GM21528 (cell line): ENCODE measurements around the gene LIMS3.
"Not testable (repeated sequence)": the region's sequence is repeated elsewhere in the genome, so short reads cannot be mapped to it uniquely, and the experiment has no call there.

ENCODE experiments used
- ATAC-seq: cut with Tn5 transposase; IDR thresholded peaks from one replicate; pipeline ENCODE4 v1.9.1; 2021; ENCODE audit warnings: mild to moderate bottlenecking, moderate library complexity; ENCODE audit not compliant: unreplicated experiment, low FRiP score

LIMS3 gene

DNA sequence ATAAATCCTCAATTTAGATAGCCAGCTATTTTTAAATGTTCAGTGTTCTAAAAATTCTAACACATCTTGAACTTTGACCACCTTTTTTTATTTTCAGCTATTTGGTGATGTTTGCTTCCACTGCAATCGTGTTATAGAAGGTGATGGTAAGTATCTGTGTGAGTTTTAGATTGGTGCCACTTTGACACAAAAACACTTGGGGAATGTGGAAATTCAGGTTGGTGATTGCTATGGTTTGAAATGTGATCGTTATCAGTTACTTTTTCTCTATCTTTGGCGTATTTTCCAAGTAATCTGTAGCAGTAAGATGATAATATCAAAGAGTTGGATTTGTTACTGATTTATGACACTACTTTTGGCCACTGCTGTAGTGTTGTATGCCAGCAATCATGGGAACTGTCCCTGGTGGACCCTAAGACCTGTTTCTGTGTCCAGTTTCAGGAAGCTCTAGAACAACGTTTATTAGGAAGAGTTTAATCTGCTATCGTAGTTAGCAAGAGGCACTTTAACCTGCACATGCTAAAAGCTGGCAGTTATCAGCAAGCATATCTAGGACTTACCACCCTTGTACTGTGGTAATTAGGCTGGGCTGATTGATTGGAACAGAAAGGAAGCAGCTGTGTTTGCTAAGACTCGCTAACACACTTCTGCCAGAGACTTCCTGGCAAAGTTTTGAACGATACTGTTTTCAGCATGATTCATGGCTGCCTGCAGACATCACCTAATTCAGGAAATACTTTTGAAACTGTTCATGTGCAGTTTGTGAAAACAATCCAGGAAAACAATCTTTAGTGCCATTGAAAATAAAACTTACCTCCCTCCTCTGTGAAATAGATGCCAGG, 23.3 kb downstream of the LIMS3 start:
- ATAC-seq, result not testable (repeated sequence)

DNA sequence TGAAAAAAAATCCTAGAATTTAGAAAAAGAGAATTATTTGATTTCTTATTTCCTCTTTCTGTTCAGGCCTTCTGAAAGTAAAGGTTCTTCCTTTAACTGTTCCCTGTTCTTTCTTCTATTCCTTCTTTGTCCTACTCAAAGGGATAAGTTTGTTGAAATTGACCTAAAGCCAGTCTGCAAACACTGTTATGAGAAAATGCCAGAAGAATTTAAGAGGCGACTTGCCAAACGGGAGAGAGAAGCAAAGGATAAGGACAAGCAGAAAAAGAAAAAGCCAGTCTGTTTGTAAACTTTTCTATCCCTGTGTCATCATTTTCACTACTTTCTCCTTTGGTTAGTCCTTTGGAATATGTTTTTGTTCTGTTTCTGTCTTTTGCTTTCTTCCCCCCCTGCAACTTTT, 26.0 kb downstream of the LIMS3 start:
- ATAC-seq, result not testable (repeated sequence)

DNA sequence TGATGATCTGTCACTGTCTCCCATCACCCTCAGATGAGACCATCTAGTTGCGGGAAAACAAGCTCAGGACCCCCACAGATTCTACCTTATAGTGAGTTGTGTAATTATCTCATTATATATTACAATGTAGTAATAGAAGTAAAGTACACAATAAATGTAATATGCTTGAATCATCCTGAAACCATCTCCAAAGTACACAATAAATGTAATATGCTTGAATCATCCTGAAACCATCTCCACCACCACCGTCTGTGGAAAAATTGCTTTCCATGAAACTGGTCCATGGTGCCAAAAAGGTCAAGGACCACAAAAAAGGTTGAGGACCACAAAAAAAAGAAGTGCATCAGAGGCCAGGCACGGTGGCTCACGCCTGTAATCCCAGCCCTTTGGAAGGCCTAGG, 29.3 kb downstream of the LIMS3 start:
- not testable (repeated sequence) for ATAC-seq

DNA sequence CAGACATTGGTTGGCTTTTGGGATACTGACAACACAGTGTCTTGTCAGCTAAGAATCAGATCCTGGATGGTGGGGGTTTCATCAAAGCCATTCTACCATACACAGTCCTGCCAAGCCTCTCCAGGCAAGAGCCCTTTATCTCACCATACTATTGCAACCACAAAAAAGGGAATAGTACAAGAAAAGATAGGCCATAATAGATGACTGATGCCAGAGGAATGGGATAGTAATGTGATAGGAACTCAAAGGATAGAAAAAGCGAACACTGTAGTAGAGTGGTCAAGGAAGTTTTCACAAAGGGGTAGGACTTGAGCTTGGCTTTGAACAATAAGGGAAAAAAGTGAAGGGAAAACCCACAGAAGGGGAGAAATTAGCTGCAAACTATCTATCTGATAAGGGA, 30.7 kb downstream of the LIMS3 start:
- ATAC-seq, result not testable (repeated sequence)

DNA sequence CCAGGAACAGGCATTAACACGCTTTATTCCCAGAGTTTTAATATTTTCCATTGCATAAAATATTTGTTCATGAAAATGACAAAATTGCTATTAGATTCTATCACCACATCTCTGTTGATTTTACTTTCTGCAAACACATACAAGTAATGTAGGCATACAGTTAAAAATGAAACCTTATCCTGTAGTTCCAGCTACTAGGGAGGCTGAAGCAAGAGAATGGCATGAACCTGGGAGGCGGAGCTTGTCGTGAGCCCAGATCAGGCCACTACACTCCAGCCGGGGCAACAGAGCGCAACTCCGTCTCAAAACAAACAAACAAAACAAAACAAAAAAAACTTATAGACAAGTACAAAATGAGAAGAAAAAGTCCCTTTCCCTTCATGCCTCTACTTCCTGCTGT, 38.0 kb downstream of the LIMS3 start:
- not testable (repeated sequence) for ATAC-seq

DNA sequence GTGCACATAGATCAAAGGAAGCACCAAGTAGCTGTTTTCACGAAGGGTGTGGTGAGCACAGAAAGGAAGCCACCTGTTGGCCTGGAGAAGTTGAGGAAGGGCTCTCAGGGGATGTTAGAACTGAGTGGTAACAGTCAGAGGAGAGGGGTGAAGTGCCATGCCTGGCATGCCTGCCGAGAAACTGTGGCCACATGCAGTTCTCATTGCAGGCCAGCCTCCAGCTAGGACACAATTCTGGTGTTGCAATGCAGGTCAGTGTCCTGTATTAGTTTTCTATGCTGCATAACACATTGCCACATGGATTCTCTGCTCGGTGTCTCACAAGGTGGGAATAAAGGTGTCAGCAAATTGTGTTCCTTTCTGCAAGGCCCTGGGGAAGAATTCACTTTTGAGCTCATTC, 46.9 kb downstream of the LIMS3 start:
- ATAC-seq, result not testable (repeated sequence)

DNA sequence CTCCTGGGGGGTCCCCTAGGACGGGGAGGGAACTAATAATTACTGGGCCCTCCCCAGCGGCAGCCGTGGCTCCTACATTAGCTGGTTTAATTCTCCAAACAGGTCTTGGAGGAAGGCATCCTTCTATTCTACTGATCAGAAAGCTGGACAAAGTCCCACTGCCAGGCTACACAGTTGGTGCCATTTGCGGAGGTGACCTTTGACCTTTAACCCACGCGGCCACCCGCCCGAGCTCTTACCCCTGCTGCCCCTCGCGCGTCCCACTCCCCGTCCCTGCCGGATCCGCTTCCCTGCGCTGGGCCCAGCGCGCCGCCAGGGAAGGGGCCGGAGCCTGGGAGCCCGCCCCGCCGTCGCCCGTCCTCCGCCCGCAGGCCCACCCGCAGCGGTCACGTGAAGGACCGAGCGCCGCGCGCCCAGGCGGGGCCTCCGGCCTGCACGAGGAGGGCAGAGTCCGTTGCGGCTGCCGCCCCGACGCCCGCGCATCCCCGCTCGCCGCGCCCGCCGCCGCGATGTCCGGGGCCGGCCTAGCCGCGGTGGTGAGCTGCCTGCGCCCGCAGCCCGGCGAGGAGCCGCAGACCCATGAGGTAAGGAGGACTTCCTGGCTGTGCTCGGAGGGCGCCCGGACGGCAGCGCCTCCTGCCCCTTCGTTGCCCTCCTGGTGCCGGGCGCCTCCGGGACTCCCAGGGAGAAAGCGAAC, 48.9 kb downstream of the LIMS3 start:
- ATAC-seq, result not testable (repeated sequence)

DNA sequence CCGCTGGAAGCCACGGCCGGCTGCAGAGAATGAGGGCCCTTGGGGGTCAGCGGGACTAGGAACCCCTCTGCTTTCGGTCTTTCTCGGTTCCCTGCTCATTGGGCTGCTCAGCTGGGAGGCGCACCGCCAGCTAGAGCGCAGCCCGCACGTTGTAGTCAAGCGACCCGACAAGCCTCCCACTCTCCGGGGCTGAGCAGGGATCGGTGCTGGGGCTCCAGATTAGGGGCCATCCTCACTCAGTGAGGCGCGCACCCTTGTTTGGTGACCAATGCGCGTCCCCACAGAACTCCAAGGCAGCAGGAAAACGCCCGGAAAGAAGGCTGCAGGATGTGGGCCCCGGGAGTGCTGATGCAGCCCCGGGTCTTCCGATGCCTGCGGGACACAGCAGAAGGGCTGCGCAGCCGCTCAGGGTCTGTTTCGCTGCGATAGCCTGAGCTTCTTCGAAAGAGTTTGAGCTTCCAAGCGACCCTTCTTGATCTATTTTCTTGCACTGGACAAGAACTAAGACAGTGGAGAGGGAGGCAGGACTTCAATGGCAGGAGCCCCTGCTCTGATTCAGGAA, 49.6 kb downstream of the LIMS3 start:
- not testable (repeated sequence) for ATAC-seq

DNA sequence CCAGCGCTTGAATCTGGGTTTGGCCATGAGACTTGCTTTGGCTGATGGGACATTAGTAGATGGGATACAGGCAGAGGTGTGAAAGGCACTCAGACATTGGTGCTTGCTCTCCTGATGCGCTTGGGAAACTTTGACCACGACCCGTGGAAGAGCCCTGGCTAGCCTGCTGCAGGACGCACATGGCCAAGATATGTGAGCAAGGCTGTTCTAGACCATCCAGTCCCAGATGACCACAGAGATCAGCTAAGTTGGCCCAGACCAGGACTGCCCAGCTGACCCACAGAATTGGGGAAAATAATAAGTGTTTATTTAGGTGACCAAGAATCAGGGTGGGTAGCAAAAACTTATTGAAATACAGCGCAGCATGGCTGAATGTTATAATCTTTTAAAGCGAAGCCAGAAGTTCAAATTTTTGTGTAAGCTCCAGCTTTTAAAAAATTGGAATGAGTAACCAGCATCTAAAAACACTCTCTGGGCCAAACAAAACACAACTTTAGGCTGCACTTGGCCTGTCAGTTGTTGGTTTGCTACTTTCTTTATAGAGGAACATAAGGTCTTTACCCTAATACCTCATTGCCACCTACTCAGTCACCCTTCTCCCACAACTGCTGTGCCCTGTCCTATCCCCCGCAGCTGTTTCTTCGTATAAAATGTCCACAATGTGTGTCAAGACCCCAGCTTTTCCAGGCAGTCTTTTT, 51.8 kb downstream of the LIMS3 start:
- not testable (repeated sequence) for ATAC-seq

DNA sequence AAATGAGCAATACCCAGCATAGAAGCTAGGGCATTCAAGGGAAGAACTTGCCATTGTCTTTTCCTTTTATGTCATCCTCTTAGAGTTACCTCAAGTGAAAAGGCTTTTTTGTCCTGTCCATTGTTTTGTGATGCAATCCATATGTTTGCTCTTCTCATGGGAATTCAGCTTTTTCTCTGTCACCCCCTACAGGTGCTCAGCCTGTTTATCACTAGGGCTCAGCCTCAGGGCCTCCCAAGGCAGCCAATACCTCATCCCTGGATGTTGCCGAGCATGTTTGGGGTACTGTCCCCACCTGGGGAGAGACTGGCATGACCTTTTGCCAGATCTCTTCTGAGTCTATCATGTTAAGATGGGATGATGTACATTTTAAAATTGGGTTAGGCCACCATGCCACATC, 65.5 kb downstream of the LIMS3 start:
- not testable (repeated sequence) for ATAC-seq

DNA sequence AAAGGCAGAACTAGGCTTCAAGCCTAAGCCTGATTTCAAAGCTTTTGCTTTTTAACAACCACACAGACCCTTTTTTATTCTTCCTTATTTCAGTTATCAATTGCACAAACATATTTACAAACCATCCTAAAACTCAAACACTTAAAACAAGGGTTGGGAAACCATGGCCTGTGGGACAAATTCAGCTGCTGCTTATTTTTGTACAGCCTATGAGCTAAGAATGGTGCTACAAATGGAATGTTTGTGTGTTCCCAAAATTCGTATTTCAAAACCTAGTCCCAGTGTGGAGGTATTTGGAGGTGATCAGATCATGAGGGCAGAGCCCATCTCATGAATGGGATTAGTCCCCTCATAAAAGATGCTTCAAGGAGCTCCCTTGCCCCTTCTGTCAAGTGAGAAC, 67.0 kb downstream of the LIMS3 start:
- ATAC-seq, result not testable (repeated sequence)

DNA sequence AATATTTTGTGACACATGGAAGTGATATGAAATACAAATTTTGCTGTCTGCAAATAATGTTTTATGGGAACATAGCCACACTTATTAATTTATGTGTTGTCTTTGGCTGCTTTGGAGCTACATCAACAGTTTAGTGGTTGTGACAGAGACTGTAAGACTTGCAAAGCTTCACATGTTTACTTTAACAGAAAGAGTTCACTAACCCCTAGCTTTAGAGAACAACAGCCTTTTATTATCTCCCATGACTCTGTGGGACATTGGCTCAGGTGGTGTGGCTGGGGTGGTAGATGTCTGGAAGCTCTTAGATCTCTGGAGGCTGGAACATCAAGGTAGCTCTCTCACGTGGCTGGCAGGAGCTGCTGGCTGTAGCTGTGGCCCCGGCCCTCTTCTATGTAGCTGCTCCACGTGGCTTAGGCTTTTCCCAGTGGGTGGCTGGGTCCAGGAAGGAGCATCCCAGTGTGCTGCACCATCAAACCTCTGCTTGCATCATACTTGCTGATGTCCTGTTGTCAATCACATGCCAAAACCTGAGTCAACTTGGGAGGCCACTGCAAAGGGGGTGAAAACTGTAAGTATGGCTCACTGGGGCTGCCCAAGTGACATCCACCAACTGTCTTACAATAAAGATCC, 67.7 kb downstream of the LIMS3 start:
- not testable (repeated sequence) for ATAC-seq

DNA sequence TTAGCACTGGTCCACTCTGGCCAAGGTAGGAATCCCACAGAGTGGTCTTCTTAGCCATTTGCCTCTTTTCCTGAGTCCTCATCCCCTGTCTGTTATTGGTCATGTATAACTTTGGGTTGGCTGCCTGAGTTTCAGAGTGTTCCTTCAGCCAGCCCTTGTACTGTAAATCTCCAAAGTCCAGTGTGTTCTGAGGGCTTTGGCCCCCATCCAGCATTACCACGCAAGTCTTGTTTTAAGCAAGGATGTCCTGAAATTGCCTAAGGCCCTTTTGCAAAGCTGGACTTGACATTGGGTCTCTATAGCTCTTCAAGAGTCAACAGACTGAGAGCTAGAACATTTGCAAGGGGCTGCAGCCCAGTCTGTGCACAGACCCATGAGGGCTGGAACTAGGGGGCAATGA, 68.4 kb downstream of the LIMS3 start:
- ATAC-seq, result not testable (repeated sequence)

DNA sequence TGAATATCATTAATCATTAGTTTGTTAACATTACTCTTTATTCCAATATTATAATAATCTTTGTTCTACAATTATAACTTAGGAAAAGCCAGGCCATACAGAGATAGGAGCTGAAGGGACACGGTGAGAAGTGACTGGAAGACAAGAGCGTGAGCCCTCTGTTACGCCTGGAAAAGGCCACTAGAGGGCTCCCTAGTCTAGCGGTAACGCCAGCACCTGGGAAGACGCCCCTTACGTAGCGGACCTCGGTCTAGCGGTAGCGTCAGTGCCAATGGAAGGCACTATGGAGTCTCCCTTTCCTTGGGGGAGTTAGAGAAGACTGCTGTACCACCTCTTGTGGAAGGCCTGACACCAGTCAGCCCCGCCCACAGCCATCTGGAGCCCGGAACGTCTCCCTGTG, 71.4 kb downstream of the LIMS3 start:
- not testable (repeated sequence) for ATAC-seq

DNA sequence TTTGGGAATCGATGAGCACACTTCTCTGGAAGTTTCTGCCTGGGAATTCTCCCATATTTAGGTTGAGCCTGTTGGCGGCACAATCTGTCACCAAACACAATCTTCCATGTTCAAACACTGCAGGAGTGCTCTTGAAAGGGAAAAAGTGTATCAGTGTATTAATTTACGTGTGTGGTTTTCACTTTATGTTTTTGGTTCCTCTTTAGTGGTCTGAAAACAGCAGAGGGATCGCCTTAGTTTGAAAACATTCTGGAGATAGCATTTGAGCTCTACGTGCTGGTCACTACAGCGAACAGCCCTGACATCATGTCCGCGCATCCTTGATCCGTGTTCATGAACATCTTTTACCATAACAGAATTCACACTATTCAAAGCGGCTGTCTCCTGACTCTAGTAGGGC, 73.2 kb downstream of the LIMS3 start:
- not testable (repeated sequence) for ATAC-seq
